HL-60 (cell line): ENCODE measurements around the gene CEP128.

Experiments used
- CTCF ChIP-seq: IDR thresholded peaks from one replicate; pipeline ENCODE4 v1.5.1; 2011; ENCODE audit warnings: low read length, control low read depth, inconsistent platforms; ENCODE audit not compliant: insufficient read depth
- POLR2AphosphoS5 ChIP-seq: IDR thresholded peaks from 2 replicates; pipeline ENCODE4 v1.6.1; 2012; ENCODE audit warnings: low read depth
- TF ChIP-seq, protein P1 (sequence below): IDR thresholded peaks from 2 replicates; pipeline ENCODE4 v1.6.1; 2012; ENCODE audit warnings: low read depth; ENCODE audit not compliant: insufficient replicate concordance

DNA sequence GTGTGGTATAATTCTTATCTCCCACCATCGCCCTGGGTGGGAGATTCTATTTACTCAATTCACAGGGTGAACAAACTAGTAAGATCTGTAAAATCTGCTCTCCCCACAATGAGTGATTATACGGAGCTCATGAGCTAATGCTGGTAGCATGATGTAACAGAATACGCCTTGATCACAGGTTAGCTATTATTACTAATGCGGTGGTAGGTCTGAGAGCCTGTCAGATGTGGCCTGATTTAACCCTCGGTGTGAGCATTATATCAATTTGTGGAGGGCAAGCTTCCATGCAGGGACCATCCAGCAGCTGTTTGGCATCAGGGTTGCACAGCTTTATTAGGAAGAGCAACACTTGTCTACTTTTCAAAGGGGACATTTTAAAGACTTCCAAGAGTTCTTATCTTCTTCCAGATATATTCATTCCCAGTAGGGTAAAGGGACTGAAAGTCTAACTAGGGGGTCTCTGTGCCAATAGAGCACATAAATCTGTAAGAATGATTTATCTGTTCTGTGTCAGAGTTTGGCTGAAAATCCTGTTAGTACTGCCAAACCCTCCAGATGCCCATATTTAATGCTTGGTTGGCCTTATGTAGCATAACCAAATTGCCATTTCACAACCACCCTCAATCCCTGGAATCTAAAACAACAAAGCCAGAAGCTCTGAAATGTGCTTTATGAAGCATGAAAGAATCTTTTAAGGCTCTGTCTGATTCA lies 32.5 kb upstream of the CEP128 start:
- TF ChIP-seq, protein P1, sequence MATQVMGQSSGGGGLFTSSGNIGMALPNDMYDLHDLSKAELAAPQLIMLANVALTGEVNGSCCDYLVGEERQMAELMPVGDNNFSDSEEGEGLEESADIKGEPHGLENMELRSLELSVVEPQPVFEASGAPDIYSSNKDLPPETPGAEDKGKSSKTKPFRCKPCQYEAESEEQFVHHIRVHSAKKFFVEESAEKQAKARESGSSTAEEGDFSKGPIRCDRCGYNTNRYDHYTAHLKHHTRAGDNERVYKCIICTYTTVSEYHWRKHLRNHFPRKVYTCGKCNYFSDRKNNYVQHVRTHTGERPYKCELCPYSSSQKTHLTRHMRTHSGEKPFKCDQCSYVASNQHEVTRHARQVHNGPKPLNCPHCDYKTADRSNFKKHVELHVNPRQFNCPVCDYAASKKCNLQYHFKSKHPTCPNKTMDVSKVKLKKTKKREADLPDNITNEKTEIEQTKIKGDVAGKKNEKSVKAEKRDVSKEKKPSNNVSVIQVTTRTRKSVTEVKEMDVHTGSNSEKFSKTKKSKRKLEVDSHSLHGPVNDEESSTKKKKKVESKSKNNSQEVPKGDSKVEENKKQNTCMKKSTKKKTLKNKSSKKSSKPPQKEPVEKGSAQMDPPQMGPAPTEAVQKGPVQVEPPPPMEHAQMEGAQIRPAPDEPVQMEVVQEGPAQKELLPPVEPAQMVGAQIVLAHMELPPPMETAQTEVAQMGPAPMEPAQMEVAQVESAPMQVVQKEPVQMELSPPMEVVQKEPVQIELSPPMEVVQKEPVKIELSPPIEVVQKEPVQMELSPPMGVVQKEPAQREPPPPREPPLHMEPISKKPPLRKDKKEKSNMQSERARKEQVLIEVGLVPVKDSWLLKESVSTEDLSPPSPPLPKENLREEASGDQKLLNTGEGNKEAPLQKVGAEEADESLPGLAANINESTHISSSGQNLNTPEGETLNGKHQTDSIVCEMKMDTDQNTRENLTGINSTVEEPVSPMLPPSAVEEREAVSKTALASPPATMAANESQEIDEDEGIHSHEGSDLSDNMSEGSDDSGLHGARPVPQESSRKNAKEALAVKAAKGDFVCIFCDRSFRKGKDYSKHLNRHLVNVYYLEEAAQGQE = no peak
- TF ChIP-seq CTCF (no peak), POLR2AphosphoS5 (no peak)
